GM23248 (cell line): Measurements from ENCODE around the gene TSPOAP1.

ENCODE experiments used
- EZH2 ChIP-seq: fragments of 200-600 bp; sonication (generic); IDR thresholded peaks from 2 replicates; pipeline ENCODE4 v1.6.1; 2018; ENCODE audit warnings: antibody characterized with exemption, mild to moderate bottlenecking; ENCODE audit not compliant: insufficient read depth, poor library complexity, severe bottlenecking
- EZH2phosphoT487 ChIP-seq: fragments of 200-600 bp; sonication (generic); IDR thresholded peaks from 2 replicates; pipeline ENCODE4 v1.6.1; 2018; ENCODE audit warnings: antibody characterized with exemption, moderate library complexity, mild to moderate bottlenecking, low read depth; ENCODE audit not compliant: insufficient read depth

- TF ChIP-seq EZH2phosphoT487 (no peak), EZH2 (no peak)
Measured at GRCh38 chr17:58300336-58300735, 28.3 kb downstream of the TSPOAP1 start.
